SJCRH30 (cell line): ENCODE results near the gene UBXN1. TPM values are rescaled to one million over a fixed set of nuclear protein-coding genes. Genes with fewer than 3 reads are reported as not detected.

Experiments
- DNase-seq, 2 experiments: peaks; one replicate each; pipeline ENCODE4 v3.0.0-alpha.2; 2015 to 2020
- H3K27ac ChIP-seq: fragments of 250-450 bp; sonication (Bioruptor Pico); 2 replicates; pipeline ENCODE4 v1.5.1; 2020; ENCODE audit warnings: mild to moderate bottlenecking, moderate library complexity
- H3K27me3 ChIP-seq: fragments of 250-450 bp; sonication (Bioruptor Pico); 2 replicates; pipeline ENCODE4 v1.5.1; 2020; ENCODE audit warnings: mild to moderate bottlenecking, moderate library complexity
- H3K36me3 ChIP-seq: fragments of 250-450 bp; sonication (Bioruptor Pico); 2 replicates; pipeline ENCODE4 v1.5.1; 2020; ENCODE audit warnings: mild to moderate bottlenecking, moderate library complexity
- H3K4me1 ChIP-seq: fragments of 250-450 bp; sonication (Bioruptor Pico); 2 replicates; pipeline ENCODE4 v1.5.1; 2020; ENCODE audit warnings: mild to moderate bottlenecking, moderate library complexity
- H3K4me3 ChIP-seq: fragments of 250-450 bp; sonication (Bioruptor Pico); 2 replicates; pipeline ENCODE4 v1.5.1; 2020; ENCODE audit warnings: mild to moderate bottlenecking, moderate library complexity
- H3K9me3 ChIP-seq: fragments of 250-450 bp; sonication (Bioruptor Pico); replicated peaks from 2 replicates; pipeline ENCODE4 v1.5.1; 2020; ENCODE audit warnings: mild to moderate bottlenecking, moderate library complexity
- total RNA-seq: library from RNA; depleted of rRNA; stranded (reverse); fragments of >200 nt; shearing (Covaris generic); gene quantifications from 2 replicates; pipeline ENCODE4 v1.2.3, GENCODE V29; 2014; rRNA removed

Gene UBXN1, protein sequence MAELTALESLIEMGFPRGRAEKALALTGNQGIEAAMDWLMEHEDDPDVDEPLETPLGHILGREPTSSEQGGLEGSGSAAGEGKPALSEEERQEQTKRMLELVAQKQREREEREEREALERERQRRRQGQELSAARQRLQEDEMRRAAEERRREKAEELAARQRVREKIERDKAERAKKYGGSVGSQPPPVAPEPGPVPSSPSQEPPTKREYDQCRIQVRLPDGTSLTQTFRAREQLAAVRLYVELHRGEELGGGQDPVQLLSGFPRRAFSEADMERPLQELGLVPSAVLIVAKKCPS
- total RNA-seq, result 70.4 and 73.1 TPM in 2 replicates

DNA sequence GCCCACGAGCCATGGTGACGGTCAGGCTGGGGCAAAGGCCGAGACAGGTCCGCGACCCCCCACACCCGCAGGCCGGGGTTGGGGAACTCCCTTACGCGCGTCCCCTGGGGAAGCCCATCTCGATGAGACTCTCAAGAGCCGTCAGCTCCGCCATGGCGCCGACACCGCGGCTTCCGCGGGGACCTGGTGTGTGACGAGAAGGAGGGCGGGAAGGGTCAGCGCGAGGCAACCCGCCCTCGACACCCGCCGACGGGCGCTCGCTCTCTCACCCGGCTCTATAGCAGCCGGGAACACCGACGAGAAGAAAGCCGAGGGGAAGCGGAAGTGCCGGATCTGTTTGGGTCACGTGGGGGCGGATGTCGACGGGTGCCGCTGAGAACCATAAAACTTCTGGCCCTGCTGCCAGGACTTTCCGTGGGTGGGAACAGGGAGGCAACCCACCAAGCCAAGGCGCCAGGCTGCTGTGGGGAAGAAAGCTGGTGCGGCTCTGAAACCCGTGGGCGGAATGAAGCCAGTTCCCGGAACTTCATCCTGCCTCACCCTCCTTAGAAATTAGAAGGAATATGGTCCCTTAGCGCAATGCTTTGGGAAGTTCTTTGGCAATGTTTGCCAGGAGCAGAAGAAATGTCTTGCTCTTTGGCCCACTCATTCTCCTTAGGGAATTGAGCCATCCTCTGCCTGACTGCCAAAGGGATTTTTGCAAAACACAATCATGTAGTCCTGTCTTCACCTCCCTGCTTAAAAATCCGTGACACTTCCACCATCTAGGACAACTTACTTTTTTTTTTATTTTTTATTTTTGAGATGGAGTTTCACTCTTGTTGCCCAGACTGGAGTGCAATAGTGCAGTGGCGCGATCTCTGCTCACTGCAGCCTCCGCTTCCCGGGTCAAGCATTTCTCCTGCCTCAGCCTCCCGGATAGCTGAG, at the start of gene UBXN1:
Gene UBXN1, minus strand, starts transcription at position 304 of the 927 bp plus-strand sequence. Its CDS starts 150 bp downstream, at position 154.
- H3K4me1 ChIP-seq, result peaks cover 6% of the 10 kb centered on the region
- peak; percentile 89 to 91 for DNase-seq
- no peaks in the 10 kb centered on the region for H3K27me3 ChIP-seq
- H3K36me3 ChIP-seq, result peaks cover 18% of the 10 kb centered on the region
- peak within 1 kb of the TSS; percentile 70 for H3K27ac ChIP-seq
- peak within 1 kb of the TSS; percentile 99 for H3K4me3 ChIP-seq
- no peaks in the 10 kb centered on the region for H3K9me3 ChIP-seq

DNA sequence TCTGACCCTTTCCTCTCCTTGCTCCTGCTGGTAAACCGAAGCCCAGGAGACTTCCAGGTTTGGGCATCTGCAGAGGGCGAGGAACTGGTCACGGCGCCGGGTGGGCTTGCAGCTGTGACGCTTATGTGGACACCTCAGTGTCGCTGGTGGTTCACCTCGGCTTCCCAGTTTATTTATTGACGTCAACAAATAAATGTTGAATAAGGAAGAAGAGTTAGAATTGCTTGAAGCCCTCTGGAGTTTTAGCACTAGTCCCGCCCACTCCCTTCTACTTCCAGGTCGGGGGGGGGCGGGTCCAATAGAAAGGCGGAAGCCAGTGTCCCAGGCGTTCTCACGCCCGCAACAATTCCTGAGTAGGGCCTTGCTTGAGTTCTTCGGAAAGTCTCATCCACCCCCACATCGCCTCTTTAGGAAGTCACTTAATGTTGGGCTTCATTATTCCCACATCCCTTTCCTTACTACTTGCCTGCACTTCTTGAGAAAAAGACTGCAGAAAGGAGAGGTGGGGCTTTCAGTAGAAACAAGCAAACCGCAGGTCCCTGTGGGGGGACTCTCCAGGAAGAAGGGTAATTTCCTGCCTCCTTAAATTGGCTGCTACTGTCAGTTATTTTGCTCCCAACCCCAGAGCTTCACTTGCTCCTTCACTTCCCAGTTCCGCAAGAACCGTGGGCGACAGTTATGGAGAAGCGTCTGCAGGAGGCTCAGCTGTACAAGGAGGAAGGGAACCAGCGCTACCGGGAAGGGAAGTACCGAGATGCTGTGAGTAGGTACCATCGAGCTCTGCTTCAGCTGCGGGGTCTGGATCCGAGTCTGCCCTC, 49.5 kb upstream of the UBXN1 start, which contains the start of gene TTC9C:
Gene TTC9C, plus strand, starts transcription at position 316 of the 818 bp plus-strand sequence. Its CDS starts 363 bp downstream, at position 679.
- no peaks in the 10 kb centered on the region for H3K27me3 ChIP-seq
- no peaks in the 10 kb centered on the region; the same call in 1 of the 2 replicates for H3K4me1 ChIP-seq
- H3K36me3 ChIP-seq, result peaks cover 33% of the 10 kb centered on the region
- H3K27ac ChIP-seq, result peak within 1 kb of the TSS; percentile 93
- peak within 1 kb of the TSS; percentile 79 for H3K4me3 ChIP-seq
- peak; percentile 87 to 91 for DNase-seq
- H3K9me3 ChIP-seq, result no peaks in the 10 kb centered on the region

DNA sequence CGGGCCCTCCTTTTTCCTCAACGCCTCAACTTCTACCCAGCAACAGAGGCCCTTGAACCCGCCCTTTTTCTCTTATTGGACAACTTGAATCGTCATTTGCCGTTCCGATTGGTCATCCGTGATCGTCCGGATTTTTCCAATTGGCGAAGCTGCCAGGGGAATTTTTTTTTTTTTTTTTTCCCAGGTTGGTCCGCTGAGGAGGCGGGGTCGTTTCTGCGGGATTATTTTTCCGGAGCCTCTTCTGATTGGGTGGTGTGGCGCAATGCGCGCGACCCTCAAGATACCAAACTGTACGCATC, 48.9 kb upstream of the UBXN1 start:
- Histone ChIP-seq H3K27me3 (no peaks in the 10 kb centered on the region), H3K4me3 (peak overlapping the region; percentile 79), H3K27ac (peak overlapping the region; percentile 93), H3K4me1 (no peaks in the 10 kb centered on the region; the same call in 1 of the 2 replicates), H3K9me3 (no peaks in the 10 kb centered on the region), H3K36me3 (peaks cover 34% of the 10 kb centered on the region)
- DNase-seq, result peak; percentile 94 to 98

DNA sequence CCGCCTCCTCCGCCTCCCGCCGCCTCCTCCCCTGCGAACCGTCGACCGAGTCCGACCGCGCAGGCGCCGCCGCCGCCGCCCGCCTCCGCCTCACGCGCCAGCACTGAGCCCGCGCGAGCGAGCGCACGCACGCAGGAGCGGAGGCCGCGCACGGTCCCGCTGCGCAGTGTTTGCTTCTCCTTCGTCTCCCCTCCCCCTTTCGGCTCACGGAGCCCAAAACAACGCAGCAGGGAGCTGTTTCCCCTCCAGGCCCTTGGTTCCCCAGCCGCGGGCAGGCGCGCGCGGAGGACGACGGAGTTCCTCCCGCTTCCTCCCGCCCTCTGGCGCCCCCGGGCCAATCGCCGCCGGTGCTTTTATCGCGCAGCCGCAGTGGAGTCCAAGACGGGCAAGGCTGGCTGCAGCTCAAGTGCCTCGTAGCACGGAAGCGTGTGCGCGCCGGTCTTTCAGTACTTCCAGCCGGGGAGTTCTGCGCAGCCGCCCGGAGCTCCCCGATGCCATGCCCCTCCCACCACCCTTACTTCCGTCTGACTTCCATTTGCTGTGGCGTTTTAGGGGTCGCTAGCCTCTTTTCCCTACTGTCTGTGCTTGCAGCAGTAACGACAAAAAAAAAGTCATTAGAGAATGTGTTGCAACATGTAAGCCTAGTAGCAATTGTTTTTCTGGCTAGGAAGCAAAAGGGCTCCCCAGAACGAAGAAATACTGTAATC, 48.4 kb upstream of the UBXN1 start, which contains the start of gene HNRNPUL2:
Gene HNRNPUL2, minus strand, starts transcription at position 293 of the 707 bp plus-strand sequence. CDS start 301 bp downstream, outside the sequence.
- Histone ChIP-seq H3K4me1 (no peaks in the 10 kb centered on the region; the same call in 1 of the 2 replicates), H3K4me3 (peak within 1 kb of the TSS; percentile 79), H3K36me3 (peaks cover 39% of the 10 kb centered on the region), H3K27ac (peak within 1 kb of the TSS; percentile 93), H3K27me3 (no peaks in the 10 kb centered on the region), H3K9me3 (no peaks in the 10 kb centered on the region)
- peak; percentile 98 to 99 for DNase-seq

DNA sequence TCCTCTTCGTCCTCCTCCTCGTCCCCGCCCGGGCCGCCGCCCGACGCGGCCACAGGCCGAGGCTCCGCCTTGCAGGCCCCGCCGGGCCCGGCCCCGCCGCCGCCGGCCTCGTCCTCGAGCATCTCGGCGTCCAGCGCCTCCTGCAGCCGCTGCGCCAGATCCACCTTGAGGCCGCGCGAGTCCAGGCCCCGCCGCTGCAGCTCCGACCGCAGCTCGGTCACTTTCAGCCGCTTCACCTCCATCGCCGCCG, 48.0 kb upstream of the UBXN1 start:
- DNase-seq, result no peak
- H3K27ac ChIP-seq, result peak overlapping the region; percentile 93; the same call in 1 of the 2 replicates
- no peaks in the 10 kb centered on the region for H3K9me3 ChIP-seq
- peak overlapping the region; percentile 79 for H3K4me3 ChIP-seq
- peaks cover 44% of the 10 kb centered on the region for H3K36me3 ChIP-seq
- H3K27me3 ChIP-seq, result no peaks in the 10 kb centered on the region
- no peaks in the 10 kb centered on the region; the same call in 1 of the 2 replicates for H3K4me1 ChIP-seq

DNA sequence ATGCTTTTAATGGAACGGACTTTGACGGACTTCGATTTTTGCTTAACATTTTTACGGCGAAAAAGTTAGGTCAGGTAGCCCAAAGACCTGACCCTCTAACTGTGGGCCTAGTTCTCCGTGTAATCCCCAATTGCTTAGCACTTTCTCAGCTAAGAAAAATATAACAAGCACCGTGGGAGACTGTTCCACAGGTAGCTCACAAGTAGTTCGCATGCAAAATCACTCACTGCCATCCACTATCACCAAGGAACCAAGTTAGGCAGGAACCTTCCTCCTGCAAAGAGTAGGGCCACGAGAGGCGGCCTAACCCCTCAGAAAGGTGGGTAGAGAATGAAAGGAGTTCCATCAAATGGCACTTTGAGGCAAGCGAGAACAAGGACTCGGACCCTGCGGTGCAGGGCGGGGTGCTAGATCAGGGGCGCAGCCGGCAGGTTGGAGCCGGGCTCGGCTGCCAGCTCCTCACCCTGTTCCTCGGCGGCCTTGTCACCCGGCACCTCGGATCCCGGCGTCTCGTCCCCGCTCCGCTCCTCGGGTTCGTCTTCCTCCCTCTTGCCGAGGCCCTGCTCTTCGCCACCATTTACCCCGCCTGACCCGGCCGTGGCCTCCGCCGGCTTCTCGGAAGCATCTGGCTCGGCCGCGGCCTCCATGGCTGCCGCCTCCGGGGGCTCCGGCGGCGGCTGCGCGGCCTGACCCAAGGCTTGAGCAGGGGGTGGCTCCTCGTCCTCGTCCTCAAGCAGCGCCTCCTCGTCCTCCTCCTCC, 47.5 kb upstream of the UBXN1 start:
- Histone ChIP-seq H3K27ac (no peak overlapping the region; the same call in 1 of the 2 replicates), H3K9me3 (no peaks in the 10 kb centered on the region), H3K4me1 (no peaks in the 10 kb centered on the region; the same call in 1 of the 2 replicates), H3K4me3 (peak overlapping the region; percentile 79), H3K27me3 (no peaks in the 10 kb centered on the region), H3K36me3 (peaks cover 49% of the 10 kb centered on the region)
- DNase-seq, result peak in 1 of 2 experiments; percentile 18

DNA sequence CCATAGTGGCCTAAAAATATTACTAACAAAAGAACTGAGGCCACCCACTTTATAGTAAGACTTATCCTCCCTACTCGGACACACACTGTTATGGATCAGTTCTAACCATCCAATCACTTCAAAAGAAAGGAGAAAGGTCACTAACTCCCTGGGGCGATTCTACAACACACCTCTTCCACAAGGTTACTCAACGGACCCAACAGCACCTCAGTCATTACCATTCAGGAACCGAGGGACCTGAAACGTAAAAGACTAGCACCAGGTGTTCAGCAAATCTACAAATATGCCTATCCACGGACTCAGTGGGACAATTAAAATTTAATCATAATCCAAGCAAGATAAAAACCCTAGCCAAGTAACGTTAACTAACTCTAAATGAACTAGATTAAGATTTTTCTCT, 46.8 kb upstream of the UBXN1 start:
- peak overlapping the region; percentile 79 for H3K4me3 ChIP-seq
- no peaks in the 10 kb centered on the region; the same call in 1 of the 2 replicates for H3K4me1 ChIP-seq
- peaks cover 51% of the 10 kb centered on the region for H3K36me3 ChIP-seq
- H3K27ac ChIP-seq, result no peak overlapping the region
- H3K27me3 ChIP-seq, result no peaks in the 10 kb centered on the region
- no peak for DNase-seq
- H3K9me3 ChIP-seq, result no peaks in the 10 kb centered on the region

DNA sequence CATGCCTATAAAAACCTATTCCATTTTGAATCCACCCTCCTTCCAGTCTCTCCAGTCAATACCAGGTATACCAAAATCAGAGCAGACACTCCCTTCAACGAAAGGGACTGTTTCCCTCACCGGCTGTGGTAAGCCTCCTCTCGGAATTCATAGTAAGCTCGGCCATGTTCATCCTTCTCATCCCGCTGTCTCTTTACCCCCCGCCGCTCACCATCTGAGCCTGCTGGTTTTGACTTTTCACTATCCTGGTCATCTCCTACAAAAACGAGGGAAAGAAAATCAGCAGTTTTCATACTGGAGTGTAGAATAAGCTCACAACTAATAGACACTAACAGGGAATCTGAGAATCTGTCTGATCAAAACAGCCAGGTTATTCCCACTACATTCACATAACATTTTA, 45.3 kb upstream of the UBXN1 start:
- Histone ChIP-seq H3K36me3 (peaks cover 62% of the 10 kb centered on the region), H3K27ac (no peak overlapping the region), H3K27me3 (no peaks in the 10 kb centered on the region), H3K9me3 (no peaks in the 10 kb centered on the region), H3K4me3 (peak overlapping the region; percentile 79), H3K4me1 (no peaks in the 10 kb centered on the region; the same call in 1 of the 2 replicates)
- no peak for DNase-seq

DNA sequence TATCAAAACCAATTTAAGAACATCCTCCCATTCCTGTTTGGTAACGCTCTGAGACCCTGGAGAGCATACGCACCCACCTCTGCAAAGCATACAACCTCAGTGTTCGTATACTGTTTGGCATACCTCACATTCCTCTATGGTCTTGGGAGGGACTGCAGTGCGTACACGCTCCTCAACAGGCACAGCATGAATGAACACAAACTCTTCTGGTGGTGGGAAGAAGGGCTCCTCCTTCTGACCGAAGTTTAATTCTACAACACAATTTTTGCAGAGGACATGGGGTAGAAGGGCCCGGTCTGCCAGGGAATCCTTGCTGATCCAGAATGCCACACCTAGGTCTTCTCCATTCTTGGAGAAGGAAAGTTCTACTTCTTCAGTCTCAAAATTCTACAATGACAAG, 43.1 kb upstream of the UBXN1 start:
- DNase-seq, result no peak
- Histone ChIP-seq H3K27ac (no peak overlapping the region), H3K4me1 (no peaks in the 10 kb centered on the region; the same call in 1 of the 2 replicates), H3K4me3 (no peak overlapping the region), H3K9me3 (no peaks in the 10 kb centered on the region), H3K27me3 (no peaks in the 10 kb centered on the region), H3K36me3 (peaks cover 82% of the 10 kb centered on the region)

DNA sequence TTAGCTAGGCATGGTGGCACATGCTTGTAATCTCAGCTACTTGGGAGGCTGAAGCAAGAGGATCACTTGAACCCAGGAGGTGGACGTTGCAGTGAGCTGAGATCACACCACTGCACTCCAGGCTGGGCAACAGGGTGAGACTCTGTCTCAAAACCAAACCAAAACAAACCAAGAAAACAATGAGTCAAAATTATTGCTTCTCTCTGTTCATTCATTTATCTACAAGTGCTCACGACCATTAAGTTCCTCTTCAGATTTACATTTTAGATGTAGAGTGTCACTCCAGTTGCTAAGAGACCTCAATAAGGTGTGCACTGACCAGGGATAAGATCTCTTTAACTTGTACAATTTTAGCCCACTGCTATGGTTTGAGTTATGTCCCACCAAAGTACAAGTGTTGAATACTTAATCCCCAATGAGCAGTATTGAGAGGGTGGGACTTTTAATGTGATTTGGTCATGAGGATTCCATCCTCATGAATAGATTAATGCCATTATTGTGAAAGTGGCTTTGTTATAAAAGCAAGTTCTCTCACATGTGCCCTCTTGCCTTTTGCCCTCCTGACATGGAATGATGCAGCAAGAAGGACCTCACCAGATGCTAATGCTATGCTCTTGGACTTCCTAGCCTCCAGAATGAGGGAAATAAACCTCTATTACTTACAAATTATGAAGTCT, 40.6 kb upstream of the UBXN1 start:
- Histone ChIP-seq H3K27ac (no peak overlapping the region), H3K27me3 (no peaks in the 10 kb centered on the region), H3K4me1 (no peaks in the 10 kb centered on the region; the same call in 1 of the 2 replicates), H3K4me3 (no peak overlapping the region), H3K36me3 (peaks cover 90% of the 10 kb centered on the region), H3K9me3 (no peaks in the 10 kb centered on the region)
- DNase-seq, result no peak

DNA sequence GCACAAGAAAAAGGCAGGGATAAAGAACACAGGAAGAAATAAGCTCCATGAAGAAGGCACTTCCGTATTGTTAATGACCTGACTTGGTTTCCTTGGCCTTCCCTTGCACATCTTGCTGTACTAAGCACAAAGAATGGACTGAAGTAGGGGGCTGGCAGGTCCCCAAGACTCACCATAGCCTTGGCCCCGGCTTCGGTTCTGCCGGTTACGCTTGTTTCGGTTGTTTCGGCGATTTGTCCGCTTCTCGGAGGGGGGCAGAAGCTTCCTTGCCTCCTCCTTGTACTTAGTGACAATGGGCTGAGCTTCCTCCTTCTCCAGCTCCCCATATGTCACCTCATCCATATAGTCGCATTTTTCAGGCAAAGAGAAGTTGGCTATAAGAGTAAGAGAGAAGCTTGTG, 37.9 kb upstream of the UBXN1 start:
- Histone ChIP-seq H3K36me3 (peaks cover 87% of the 10 kb centered on the region), H3K9me3 (no peaks in the 10 kb centered on the region), H3K27me3 (no peaks in the 10 kb centered on the region), H3K4me1 (no peaks in the 10 kb centered on the region), H3K4me3 (no peak overlapping the region), H3K27ac (no peak overlapping the region)
- no peak for DNase-seq

DNA sequence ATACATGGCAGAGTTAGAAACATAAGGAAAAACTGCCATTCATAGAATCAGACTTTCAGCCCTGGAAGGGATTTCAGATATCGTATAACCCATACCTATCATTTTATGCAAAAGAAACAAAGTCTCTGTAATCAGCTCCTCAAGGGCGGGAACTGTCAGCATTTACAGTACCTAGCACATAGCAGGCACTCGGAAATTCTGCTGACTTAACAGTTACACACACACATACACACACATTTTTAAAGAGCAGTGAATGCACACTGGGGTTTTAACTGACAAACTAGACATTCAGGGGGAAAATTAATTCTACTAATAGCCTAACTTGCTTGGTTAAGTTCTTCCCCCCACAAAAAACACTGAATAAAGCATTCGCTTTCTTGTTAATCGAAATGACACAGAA, 37.3 kb upstream of the UBXN1 start:
- Histone ChIP-seq H3K9me3 (no peaks in the 10 kb centered on the region), H3K36me3 (peaks cover 87% of the 10 kb centered on the region), H3K27me3 (no peaks in the 10 kb centered on the region), H3K4me1 (no peaks in the 10 kb centered on the region), H3K4me3 (no peak overlapping the region), H3K27ac (no peak overlapping the region)
- no peak for DNase-seq
